AG04450 (cell line): ENCODE data around the gene SNX1. TPM values are rescaled to one million over a fixed set of nuclear protein-coding genes. Genes with fewer than 3 reads are reported as not detected.

Experiments used
- CTCF ChIA-PET: fragments of 300-600, 350-600 bp; formaldehyde crosslinking; extraction: SDS; loops from one replicate; lab custom pipeline; 2022; ENCODE audit warnings: antibody characterized with exemption, inconsistent platforms; lab: Charles Lee
- POLR2A ChIA-PET: fragments of 350-600 bp; formaldehyde crosslinking; extraction: SDS; loops from one replicate; lab custom pipeline; 2021; ENCODE audit warnings: antibody characterized with exemption, inconsistent platforms; lab: Yijun Ruan, JAX
- DNase-seq: peaks from one replicate; pipeline ENCODE4 v3.0.0-alpha.2; 2011; ENCODE audit warnings: low read depth, low spot score
- H3K27ac ChIP-seq: one replicate; pipeline ENCODE4 v1.5.1; 2012; ENCODE audit warnings: low read depth, low read length, control low read depth
- H3K27me3 ChIP-seq: one replicate; pipeline ENCODE4 v1.6.0; 2012; ENCODE audit warnings: low read length; ENCODE audit not compliant: control insufficient read depth, insufficient read depth
- H3K4me3 ChIP-seq: 2 replicates; pipeline ENCODE4 v1.5.1; 2011; ENCODE audit warnings: mild to moderate bottlenecking, low read depth, low read length, control low read depth
- H3K9me3 ChIP-seq: 2 replicates; pipeline ENCODE4 v1.5.1; 2012; ENCODE audit warnings: low read length; ENCODE audit not compliant: control insufficient read depth, insufficient read depth
- polyA plus RNA-seq: library from polyadenylated mRNA; depleted of rRNA; stranded (reverse); fragments of >200 nt; gene quantifications from 2 replicates; pipeline ENCODE4 v1.2.3, GENCODE V29; 2011
- TF ChIP-seq, protein P1 (sequence below): IDR thresholded peaks from 2 replicates; pipeline ENCODE4 v1.5.1; 2011; ENCODE audit warnings: low read depth, low read length, control low read depth, inconsistent platforms

SNX1 gene
- polyA plus RNA-seq, 1 experiment, result 77.6 TPM

DNA sequence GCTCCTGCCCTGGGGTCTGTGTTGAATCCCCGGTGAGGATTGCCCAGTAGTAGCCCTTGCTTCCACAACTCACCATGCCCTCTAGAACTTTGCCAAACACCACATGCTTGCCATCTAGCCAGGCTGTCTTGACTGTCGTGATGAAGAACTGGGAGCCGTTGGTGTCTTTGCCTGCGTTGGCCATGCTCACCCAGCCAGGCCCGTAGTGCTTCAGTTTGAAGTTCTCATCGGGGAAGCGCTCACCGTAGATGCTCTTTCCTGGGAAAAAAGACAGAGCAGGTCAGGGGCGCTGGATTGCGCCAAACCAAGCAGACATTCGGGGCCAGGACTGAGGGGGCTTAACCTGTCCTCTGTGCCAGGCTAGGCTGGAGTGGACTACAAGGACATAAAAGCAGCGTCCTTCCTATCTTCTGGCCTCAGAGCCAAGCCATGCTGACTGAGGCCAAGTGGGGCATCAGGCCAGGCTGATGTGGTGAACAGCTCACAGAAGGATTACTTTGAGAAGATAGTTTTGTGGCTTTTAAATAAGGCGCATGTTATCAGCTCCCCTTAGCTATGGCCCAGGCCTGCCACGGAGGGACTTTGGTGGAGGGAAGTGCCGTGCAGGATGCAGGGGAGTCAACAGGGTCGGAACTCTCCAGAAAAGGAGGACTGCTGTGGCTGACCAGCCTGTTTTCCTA is 61.0 kb downstream of the SNX1 start:
- Histone ChIP-seq H3K9me3 (no peaks in the 10 kb centered on the region), H3K27me3 (peaks cover 11% of the 10 kb centered on the region), H3K4me3 (no peak overlapping the region), H3K27ac (no peak overlapping the region)
- TF ChIP-seq, protein P1, sequence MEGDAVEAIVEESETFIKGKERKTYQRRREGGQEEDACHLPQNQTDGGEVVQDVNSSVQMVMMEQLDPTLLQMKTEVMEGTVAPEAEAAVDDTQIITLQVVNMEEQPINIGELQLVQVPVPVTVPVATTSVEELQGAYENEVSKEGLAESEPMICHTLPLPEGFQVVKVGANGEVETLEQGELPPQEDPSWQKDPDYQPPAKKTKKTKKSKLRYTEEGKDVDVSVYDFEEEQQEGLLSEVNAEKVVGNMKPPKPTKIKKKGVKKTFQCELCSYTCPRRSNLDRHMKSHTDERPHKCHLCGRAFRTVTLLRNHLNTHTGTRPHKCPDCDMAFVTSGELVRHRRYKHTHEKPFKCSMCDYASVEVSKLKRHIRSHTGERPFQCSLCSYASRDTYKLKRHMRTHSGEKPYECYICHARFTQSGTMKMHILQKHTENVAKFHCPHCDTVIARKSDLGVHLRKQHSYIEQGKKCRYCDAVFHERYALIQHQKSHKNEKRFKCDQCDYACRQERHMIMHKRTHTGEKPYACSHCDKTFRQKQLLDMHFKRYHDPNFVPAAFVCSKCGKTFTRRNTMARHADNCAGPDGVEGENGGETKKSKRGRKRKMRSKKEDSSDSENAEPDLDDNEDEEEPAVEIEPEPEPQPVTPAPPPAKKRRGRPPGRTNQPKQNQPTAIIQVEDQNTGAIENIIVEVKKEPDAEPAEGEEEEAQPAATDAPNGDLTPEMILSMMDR, result no peak
- CTCF ChIA-PET, result no interaction called here
- POLR2A ChIA-PET, result no interaction called here
- DNase-seq, result no peak

DNA sequence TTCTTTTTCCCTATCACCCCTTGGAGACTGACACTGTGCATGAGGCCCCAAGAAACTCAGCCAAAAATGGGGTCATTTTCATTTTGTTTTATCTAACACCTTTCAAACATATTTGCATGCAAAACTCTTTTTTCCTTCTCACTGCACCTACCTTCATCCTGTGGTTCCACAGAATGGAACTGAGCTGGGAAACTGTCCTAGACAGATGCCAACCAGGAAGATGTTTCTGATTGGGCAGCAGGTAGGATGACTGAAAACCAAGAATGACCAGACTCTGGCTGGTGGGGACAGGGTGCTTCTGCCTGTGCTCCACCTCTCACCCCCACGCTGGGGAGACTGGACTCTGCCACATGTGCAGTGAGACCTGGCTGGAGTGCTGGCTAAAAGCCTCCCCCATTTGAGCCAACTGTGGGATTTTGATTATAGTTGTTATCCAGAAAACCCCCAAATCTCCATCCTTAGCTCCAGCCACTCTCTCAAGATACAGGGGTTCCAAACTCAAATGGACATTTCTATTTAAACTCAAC is 61.9 kb downstream of the SNX1 start:
- H3K27ac ChIP-seq, result no peak overlapping the region
- TF ChIP-seq, protein P1, result no peak
- no peak overlapping the region for H3K4me3 ChIP-seq
- POLR2A ChIA-PET, result no interaction called here
- peaks cover 3% of the 10 kb centered on the region for H3K27me3 ChIP-seq
- CTCF ChIA-PET, result no interaction called here
- no peak for DNase-seq
- no peaks in the 10 kb centered on the region for H3K9me3 ChIP-seq

DNA sequence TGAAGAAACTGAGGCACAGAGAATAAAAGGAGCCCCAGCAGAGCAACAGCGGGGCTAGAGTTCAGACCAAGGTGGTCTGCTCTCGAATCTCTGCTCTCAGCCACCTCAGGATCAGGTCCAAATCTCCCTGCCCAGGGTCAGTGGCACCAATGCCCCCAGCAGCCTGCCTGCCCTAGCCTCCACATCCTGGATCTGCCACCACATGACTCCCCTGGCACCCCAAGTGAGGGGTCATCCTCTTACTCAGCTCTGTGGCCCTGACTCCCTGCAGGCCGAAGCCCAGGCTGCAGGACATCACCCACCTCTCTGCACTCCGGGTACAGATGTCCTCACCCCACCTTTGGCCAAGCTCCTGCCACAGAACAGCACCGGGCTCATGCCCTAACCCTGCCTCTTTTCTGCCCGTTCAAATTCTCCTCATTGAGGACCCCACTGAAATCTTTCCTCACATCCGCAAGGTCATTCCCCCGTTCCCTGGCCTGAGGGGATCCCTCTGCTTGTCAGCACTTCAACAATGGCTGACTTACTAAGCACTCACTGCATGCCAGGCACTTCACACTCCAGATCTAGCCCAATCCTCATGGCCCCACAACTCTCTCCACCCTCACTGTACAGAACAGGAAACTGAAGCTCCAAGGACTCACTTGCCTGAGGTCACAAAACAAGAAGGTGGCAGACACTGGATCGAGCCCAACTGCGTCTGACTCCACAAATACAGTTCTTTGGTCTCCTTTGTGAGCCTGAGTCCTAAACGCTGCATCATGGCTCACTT is 62.8 kb downstream of the SNX1 start:
- H3K27ac ChIP-seq, result no peak overlapping the region
- ChIA-PET POLR2A (interaction anchor here (1.0 kb wide), 1 partner anchor 9 kb away, joined by 4 read pairs; no protein-coding TSS in a partner anchor), CTCF (no interaction called here)
- H3K4me3 ChIP-seq, result no peak overlapping the region; the same call in 1 of the 2 replicates
- H3K9me3 ChIP-seq, result no peaks in the 10 kb centered on the region
- no peaks in the 10 kb centered on the region for H3K27me3 ChIP-seq
- DNase-seq, result no peak
- TF ChIP-seq, protein P1, result no peak

DNA sequence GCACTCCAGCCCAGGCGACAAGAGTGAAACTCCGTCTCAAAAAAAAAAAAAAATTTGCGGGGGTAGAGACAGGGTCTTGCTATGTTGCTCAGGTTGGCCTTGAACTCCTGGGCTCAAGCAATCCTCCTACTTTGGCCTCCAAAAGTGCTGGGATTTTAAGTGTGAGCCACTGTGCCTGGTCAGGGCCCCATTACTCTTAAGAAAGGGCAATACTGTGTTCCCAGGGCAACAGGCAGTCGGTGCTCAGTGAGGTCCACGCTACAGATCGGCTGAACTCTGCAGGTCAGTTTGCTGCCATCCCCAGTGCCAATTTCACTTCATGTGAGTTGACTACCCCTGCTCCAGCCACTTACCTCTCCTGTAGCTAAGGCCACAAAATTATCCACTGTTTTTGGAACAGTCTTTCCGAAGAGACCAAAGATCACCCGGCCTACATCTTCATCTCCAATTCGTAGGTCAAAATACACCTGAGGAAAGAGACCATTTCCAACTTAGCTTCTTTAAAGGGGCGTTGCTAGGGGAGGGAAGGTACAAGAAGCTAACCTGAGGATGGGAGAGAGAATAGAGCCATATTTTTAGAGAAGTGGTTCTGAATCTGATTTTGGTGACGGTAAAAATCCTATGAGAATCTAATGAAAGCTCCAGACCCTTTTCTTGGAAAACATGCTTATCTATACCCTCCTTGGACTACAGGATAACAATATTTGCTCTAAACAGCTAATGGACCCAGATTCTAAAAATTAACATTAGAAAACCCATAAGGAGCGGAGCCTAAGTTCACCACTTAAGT is 66.1 kb downstream of the SNX1 start:
- no peaks in the 10 kb centered on the region for H3K27me3 ChIP-seq
- H3K4me3 ChIP-seq, result peak overlapping the region; percentile 96
- peak overlapping the region; percentile 81 for H3K27ac ChIP-seq
- POLR2A ChIA-PET, result interaction anchor here (0.5 to 2.0 kb wide), 3 partner anchors 8 to 226 kb away, joined by 3 to 19 read pairs (median 8); partner anchors contain the start of gene TRIP4
- DNase-seq, result no peak
- TF ChIP-seq, protein P1, result no peak
- CTCF ChIA-PET, result interaction anchor here (0.8 to 1.5 kb wide), 2 partner anchors 8 to 9 kb away, joined by 3 to 9 read pairs; no protein-coding TSS in a partner anchor
- H3K9me3 ChIP-seq, result no peaks in the 10 kb centered on the region
